ENCODE measurements around the gene YIF1B. TPM values are rescaled to one million over a fixed set of nuclear protein-coding genes. Genes with fewer than 3 reads are reported as not detected.

The YIF1B gene
- total and polyA plus RNA-seq, 9 of the 15 experiments (the other 6 are each of a cell fraction or from before 2014, with no cell fraction given): 8.5 to 586 (median 323) TPM

DNA sequence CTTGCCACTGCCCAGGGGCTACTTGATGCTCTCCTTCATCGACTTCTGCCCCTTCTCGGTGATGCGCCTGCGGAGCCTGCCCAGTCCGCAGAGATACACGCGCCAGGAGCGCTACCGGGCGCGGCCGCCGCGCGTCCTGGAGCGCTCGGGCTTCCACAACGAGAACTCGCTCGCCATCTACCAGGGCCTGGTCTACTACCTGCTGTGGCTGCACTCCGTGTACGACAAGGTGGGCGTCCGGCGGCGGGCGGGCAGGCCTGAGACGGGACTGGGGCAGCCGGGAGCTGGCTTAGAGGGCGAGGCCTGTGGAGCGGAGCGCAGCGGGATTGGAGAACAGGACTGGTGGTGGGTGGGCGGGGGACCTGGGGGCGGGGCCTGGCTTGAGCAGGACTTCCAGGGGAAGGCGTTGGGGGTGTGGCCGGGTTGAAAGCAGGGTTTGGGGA lies 45.9 kb upstream of the YIF1B start (continued):
- no peak for TF ChIP-seq ZNF609 (CRISPR knock-in tag; IDR thresholded peaks at IDR 0.05; ENCODE audit: borderline replicate concordance)
- no peak for TF ChIP-seq ZFP1 (CRISPR knock-in tag; IDR thresholded peaks at IDR 0.05)
- TF ChIP-seq CTCF (IDR thresholded peaks at IDR 0.05 in 2 of 3, conservative IDR thresholded peaks at IDR 0.05 in 1 of 3; ENCODE audit: insufficient read depth in 2 of 3, low read depth in 1 of 3, low read length in 3 of 3): peak; percentile 3 to 54 (median 34); a peak in 2 of 6 replicates
- no peak for TF ChIP-seq ATF3 (IDR thresholded peaks at IDR 0.05)
- no peak for TF ChIP-seq ATF3 (CRISPR knock-in tag; conservative IDR thresholded peaks at IDR 0.05)
- TF ChIP-seq CXXC5 (CRISPR knock-in tag; IDR thresholded peaks at IDR 0.05): peak; percentile 30; the same call in 1 of the 2 replicates
- no peak for TF ChIP-seq ZNF316 (IDR thresholded peaks at IDR 0.05)
- TF ChIP-seq PHF8 (IDR thresholded peaks at IDR 0.05; ENCODE audit: borderline replicate concordance, low read length): peak; percentile 27; the same call in 1 of the 2 replicates
- TF ChIP-seq SMARCA5 (IDR thresholded peaks at IDR 0.05): no peak
- TF ChIP-seq, protein P1, sequence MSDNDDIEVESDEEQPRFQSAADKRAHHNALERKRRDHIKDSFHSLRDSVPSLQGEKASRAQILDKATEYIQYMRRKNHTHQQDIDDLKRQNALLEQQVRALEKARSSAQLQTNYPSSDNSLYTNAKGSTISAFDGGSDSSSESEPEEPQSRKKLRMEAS (CRISPR knock-in tag; IDR thresholded peaks at IDR 0.05): no peak; the same call in 1 of the 2 replicates
- TF ChIP-seq SMAD2 (IDR thresholded peaks at IDR 0.05; ENCODE audit: low read depth, low read length): no peak
- no peak for TF ChIP-seq RNF219 (CRISPR knock-in tag; IDR thresholded peaks at IDR 0.05)
- TF ChIP-seq CTCFL (IDR thresholded peaks at IDR 0.05; ENCODE audit: borderline replicate concordance, insufficient read depth, low read depth, low read length, poor library complexity, severe bottlenecking): no peak

Measured in K562 (cell line).